ENCODE results near the gene MRO.

The MRO gene

GRCh38 chr18:50832754-50833153 lies 12.9 kb upstream of the MRO start:
- DNase-seq, result no peak

GRCh38 chr18:50830544-50830943 lies 10.7 kb upstream of the MRO start:
- DNase-seq, result no peak

GRCh38 chr18:50829644-50830043 lies 9.8 kb upstream of the MRO start:
- no peak for DNase-seq

GRCh38 chr18:50826027-50826426 lies 6.2 kb upstream of the MRO start:
- no peak for DNase-seq

- no peak for DNase-seq
These were observed 5.8 kb upstream of the MRO start for GRCh38 chr18:50825621-50826020.

GRCh38 chr18:50822756-50823155 lies 2.9 kb upstream of the MRO start:
- DNase-seq, result no peak

GRCh38 chr18:50820901-50821520 lies 1.2 kb upstream of the MRO start:
- DNase-seq, result no peak

DNA sequence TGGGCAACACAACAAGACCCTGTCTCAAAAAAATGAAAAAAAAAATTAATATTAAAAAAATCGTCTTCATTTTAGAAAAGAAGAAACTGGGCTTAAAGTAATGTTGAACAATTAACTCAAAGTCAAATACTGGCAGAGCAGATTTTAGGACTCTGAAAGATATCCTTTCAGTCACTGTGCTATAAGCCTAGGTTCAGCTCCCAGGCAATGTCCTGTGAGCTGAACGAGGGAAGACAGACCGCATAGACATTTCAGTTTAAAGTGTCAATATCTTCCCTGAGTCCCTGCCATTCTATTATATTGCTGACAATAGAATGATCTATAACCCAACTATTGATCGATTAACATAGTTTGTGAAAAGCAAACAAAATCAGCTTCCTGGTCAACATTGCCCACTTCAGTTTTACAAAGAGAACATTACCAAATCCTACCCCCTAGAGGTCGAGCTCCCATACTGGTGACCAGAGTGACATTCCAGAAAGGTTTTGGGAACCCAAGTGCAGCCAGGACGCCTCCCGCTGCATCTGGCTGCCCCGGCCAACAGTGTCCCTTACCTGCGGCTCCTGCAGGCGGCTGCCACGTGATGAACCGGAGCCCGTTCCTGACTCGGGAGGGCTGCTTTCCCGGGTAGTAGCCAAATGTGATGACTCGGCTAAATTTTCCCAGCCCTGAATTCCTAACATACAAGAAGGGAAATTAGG lies 639 bp downstream of the MRO start:
- no peak for DNase-seq

DNA sequence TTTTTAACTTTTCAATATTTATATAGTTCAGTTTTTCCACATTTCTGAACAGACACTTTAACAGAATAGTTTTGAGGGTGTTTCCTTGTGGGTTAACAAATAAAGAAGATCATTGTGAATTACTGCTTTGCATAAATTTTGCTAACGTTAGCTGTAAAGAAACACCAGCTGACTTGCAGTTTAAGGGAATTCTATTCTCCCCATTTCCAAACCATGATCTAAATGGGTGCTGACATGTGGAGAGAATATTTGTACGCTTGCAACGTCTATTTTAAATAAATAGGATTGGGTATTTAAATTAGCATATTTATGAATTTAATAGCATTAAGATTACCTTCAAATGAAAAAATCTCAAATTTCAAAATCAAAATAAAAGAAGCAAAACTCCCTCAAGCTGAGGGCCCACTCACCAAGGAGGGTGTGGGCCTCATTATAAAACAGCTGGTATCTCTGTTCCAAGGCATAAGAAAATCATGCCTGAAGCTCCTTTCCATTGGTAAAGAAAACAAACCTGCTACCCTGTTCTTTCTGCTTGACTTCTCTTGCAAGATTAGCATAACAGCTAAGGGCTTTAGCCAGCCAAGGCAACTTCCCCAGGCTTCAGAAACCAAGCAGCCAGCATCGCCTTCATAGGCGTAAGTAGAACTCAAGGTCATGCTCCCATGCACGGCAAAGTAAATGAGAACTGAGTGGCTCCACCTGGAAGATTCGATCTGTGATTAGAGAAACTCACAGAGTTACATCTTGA lies 3.2 kb downstream of the MRO start:
- no peak for DNase-seq

GRCh38 chr18:50814395-50814794 lies 5.4 kb downstream of the MRO start:
- DNase-seq, result no peak

GRCh38 chr18:50813353-50813752 lies 6.5 kb downstream of the MRO start:
- no peak for DNase-seq

GRCh38 chr18:50812834-50813233 lies 7.0 kb downstream of the MRO start:
- no peak for DNase-seq

GRCh38 chr18:50807176-50807575 lies 12.6 kb downstream of the MRO start:
- no peak for DNase-seq

DNA sequence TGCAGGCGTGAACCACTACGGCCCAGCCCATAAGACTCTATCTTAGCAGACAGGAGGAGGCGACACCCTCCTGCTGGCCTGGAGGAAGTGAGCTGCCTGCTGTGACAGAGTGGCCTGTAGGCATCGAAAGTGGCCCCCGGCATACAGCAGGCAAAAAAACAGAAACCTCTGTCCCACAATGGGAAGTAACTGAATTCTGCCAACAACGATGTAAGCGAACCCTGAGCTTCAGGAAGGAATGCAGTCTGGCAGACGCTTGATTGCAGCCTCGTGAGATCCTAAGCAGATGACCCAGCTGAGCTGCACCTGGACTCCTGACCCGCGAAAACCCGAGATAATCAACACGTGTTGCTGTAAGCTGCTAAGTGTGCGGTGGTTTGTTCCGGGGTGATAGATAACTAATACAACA lies 13.6 kb downstream of the MRO start:
- no peak for DNase-seq

GRCh38 chr18:50805732-50806131 lies 14.1 kb downstream of the MRO start:
- DNase-seq, result no peak

DNA sequence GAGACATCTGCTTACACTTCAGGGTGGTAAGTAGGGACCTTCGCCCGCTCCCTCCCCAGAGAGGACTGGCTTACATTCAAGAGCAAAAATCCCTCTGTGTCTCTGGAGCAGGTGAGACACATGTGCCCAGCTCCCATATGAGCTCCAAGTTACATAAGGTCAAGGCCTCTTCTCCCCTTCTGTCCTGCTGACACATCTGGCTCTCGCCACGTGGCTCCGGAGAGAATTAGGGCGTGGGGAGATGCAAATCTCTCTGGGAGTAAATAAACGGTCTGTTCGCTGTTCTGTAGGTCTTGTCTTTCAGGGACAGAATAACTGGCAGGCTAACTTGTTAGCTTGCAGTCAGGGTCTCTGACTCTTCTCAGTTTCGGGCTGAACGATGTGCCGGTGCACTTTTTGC lies 16.2 kb downstream of the MRO start:
- DNase-seq, result no peak

DNA sequence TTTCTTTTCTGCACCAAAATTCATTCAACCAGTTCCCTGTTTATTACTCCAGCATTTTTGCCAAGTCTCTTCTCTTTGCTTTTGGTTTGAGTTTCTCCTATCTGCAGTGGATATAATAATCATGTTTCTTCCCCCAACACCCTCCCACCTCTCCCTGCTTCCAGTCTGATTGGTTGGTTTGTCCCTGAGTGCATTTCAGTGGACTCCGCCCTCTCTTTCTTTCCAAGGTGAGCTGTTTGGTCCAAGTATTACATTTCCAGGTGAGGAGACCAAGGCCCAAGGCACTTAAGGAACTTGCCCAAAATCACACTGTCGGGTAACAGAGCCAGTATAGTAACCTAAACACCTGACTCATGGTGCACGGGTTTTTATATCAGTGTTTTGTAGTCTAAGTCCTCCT lies 17.7 kb downstream of the MRO start:
- no peak for DNase-seq

DNA sequence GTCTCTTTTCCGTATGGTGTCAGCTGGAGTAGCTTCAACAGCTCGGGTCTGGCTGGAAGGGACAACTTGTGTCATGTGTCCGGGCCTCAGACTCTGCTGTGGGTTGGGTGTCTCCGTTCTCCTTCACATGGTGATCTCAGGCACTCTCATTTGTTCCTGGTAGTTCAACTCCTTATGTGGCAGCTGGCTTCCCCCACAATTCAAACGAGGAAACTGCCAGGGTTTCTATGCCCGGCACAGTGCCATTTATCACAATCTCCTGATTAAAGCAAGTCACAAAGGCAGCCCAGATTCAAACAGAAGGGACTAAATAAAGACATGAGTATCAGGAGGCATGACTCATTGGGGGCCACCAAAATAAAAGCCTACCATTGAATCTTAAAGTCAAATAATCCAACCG lies 22.7 kb downstream of the MRO start:
- no peak for DNase-seq

GRCh38 chr18:50796495-50796894 lies 23.3 kb downstream of the MRO start:
- DNase-seq, result no peak

- no peak for DNase-seq
These were observed 25.9 kb downstream of the MRO start for GRCh38 chr18:50793641-50794565.

DNA sequence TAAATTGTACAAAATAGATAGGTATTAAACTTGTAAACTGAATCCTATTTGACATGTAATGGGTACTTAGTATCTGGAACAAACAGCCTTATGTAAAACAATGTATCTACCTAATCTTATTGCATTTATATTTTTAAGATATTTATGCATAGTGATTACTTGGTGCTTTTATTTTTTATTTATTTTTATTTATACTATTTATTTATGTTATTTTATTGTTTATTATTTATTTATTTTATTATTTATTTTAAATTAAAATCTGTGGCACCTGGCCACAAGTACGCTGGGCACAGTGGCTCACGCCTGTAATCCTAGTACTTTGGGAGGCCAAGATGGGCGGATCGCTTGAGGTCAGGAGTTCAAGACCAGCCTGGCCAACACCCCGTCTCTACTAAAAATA lies 26.9 kb downstream of the MRO start:
- no peak for DNase-seq

DNA sequence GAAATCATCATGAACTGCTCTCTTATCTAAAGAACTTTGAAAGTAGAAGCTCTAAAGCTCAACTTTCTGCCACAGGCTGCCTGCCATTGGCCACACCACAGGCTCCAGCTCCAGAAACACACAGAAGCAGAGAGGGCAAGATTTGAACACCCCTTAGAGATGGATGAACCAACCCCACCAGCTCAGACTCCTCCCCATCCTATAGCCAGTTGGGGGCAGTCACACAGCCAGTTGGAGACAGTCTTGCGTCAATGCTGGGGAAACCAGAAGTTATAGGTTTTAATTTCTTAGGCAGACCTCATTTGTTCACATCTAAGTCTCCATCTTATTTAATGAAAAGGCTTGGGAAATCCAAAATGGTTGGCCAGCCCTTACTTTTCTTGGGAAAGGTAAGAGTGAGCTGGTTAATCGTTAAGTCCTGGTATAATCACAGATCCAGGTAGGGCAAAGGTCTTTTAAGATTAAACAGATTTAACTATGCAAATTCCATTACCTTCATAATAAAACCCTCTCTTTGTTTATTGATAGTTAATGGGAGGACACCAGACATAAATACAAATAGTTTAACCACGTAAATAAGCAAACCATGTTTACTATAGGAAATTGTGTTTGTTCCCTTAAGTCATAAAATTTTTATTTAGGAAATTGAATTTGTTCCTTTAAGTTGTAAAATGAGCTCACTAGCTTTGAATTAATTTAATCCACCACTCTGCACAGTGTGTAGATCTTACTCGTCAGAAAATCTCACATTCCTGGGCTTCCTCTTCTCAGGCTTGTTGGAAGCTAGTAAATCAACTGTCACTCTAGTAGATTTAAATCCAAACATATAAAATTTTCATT lies 28.0 kb downstream of the MRO start:
- DNase-seq, result no peak

Data from stimulated activated CD8-positive, alpha-beta memory T cell treated with anti-CD3 and anti-CD28 coated beads, Interleukin-4, amount 100 ng/mL, for 48 hours (primary cell).